ENCODE data around the gene SEZ6.

The SEZ6 gene

DNA sequence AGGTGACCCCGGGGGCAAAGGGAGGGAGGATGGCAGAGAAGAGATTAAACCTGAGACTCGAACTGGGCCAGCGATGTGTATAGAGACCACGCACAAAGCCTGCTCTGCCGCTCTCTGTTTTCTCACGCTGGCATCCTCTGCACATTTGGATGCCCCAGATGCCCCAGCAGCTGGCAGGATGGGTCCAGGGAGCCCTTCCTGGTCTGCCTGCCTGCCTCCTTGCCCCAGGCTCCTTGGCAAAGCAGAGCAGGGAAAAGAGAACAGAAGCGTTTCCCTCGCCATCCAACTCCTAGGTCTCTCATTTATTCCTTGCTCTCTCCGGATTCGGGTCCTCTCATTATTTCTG, 31.9 kb upstream of the SEZ6 start:
- no peak for DNase-seq (ENCODE audit: low spot score)

DNA sequence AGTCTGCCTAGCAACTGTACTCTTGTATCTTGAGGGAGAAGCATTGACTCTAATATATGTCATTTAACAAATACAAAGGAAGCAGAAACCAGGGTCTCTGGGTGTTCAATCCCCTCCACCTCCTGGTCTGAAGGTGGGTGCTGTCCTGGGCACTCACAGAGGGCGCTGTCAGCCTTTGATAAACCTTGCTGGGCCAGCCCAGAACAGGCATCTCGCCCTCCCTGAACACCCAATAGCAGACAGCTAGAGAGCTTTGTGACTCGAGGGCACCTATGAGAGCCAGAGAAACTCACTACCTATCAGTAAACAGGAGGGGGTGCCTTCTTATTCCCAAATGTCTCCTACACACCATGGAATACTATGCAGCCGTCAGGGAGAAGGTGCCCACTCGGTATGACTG, 30.8 kb upstream of the SEZ6 start:
- DNase-seq (ENCODE audit: low spot score): no peak

DNA sequence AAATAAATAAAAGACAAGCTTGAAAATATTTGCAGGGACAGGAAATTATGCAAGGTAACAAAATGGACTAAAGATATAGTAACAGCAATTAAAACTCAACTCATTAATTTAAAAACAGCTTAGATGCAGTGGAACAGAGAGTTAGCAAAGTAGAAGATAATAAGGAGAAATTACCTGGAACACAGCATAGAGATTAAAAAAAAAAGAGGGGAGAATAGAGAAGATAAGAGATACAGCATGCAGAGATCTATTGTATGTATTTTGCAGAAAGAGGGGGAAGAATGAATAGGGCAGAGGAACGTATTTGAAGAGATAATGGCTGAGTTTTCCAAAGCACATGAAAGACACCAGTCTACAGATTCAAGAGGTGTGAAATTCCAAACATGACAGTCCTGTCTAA, 28.7 kb upstream of the SEZ6 start:
- DNase-seq (ENCODE audit: low spot score): no peak

DNA sequence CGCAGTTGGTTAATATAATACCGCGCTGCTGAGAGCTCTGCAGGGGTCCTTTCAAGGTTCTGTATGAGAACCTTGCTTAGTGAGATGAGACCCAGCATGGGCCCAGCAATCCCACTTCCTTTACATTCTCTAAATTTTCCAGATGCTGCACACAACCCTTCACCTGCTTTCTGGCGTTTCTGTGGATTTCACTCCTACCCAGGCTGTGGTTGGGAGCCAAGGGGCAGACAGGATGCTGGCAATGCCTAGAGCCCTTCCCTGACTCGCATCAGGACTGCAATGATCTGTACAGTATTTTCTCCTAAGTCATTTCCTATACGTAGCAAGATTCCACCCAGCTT, 27.0 kb upstream of the SEZ6 start:
- no peak for DNase-seq (ENCODE audit: low spot score)

DNA sequence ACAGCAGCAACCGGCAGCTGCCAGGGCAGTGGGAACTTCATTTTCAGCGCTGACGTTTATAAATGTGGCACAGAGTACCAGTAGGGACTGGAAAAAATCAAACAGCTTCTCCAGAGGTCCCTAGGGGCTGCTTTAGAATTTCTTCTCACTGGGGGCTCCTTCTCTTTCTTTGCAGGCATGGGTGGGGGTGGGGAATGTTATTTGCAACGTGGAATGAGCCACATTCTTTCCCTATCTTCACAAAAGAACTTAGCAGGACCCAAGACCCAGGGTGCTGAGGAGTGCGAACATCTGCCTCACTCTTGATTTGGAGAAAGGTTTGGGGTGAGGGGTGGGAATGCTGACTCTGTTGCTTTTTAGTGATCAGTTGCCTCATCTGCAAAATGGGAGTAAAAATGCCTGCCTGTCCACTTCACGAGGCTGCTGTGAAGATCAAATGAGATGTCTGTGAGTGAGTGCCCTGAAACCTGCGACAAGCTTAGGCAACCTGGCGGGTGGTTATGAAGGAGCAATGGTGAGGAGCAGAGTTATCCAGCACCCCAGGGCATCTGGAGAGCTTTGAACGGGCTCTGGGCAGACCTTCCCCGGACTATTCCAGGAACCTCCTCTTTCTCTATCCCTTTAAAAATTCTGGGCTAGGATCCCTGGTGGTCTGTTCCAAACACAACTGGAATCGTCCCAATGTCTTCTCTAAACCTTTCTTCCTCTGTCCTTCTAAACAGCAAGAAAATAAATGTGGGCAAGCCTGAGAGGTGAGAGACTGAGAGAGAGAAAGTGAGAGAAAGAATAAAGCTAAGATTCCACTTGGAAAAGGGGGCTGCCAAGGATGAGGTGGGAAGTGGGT, 26.4 kb upstream of the SEZ6 start:
- DNase-seq (ENCODE audit: low spot score): no peak

DNA sequence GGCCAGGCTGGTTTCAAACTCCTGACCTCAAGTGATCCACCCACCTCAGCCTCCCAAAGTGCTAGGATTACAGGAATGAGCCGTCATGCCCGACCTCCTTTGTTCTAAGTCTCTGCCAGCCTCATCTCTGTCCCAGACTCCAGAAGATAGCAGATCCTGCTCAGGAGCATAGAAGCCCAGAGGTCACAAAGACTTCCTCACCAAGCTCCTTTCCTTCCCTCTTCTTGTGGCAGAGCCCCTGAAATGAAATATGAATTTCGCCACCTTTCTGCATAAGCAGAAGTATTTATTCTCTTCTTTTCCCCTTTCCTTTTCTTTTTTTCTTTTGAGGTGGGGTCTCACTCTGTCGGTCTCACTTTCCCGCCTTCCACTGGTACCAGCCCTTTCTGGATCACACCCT, 25.7 kb upstream of the SEZ6 start:
- DNase-seq (ENCODE audit: low spot score): no peak

DNA sequence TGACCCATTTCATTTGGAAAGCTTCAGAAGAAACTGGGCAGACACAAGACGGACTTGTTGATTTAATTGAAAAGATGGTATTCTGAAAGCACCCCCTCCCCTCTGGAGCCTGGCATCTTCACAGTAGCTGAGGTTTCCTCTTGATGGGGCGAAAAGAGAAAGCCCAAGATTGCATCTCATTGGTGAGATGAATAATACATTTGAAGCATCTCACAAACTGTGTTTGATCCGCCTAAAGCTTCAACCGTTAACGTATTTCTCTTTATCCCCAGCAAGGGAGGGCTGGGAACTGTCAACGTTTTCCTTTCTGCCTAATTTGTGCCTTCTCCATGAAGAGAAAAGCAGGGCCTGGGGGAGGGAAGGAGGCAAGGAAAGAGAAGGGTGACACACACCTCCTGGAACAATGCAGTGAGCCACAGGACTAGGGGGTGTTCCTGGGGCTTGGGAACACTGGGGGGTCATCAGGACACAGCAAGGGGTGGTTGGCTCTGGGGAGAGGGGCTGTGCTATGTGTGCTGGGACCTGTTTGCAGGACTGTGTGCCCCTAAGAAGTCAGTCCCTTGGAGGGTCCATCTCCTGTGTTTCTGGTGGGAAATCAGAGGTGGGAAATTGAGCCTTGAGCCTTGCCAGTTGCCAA, 18.6 kb upstream of the SEZ6 start:
- no peak for DNase-seq (ENCODE audit: low spot score)

DNA sequence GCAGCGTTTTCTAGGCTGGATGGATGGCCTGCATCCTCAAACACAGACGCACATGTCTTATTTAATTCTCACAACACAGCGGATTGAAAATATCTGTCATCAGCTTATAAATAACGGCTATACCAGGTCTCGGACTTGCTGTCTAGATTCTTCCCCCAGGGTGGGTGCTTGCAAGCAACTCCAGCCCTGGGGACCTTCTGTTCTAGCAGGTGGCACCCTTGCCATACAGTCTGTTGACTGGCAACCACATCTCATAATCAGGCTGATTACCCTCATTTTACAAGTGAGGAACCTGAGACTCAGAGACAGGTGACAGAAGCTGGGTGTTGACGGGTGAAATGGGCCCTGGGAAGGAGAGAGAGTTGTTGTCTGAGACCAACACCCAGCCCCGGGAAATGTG, 16.2 kb upstream of the SEZ6 start:
- no peak for DNase-seq (ENCODE audit: low spot score)

DNA sequence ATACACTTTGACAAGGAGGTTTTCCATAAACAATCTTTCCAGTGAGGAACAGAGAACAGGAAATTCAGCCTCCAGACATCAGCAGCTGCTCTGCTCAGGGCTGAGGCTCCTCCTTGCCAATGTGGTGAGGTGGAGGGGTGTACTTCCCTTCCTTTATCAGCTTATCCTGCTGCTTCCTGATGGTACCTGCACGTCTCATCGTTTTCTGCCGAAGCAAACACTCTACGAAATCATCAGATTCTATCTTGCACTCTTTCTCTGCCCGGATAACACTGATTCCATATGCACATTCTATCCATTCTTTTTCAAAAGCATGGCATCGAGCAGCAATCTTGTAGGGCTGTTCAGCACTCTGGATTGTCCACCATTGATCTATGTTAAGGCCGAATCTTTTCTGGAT, 15.4 kb upstream of the SEZ6 start:
- DNase-seq (ENCODE audit: low spot score): no peak

DNA sequence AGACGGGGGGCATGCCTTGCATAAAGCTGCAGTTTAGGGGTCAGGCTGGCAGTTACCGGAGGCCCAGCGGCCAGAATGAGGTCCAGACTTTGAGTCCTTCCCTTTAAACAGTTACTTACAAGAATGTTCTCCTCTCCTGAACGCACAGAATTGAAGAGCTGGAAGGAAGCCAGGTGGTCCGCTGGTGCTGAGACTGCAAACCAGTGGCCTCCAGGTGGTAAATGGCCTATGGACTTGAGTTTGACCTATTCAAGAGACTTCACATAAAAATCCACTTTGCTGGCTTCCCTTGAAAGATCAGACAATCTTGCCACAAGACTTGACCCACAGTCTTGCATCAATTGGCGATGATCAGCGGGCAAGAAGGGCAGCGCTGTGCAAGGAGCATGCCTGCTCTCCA, 14.7 kb upstream of the SEZ6 start:
- DNase-seq (ENCODE audit: low spot score): no peak

DNA sequence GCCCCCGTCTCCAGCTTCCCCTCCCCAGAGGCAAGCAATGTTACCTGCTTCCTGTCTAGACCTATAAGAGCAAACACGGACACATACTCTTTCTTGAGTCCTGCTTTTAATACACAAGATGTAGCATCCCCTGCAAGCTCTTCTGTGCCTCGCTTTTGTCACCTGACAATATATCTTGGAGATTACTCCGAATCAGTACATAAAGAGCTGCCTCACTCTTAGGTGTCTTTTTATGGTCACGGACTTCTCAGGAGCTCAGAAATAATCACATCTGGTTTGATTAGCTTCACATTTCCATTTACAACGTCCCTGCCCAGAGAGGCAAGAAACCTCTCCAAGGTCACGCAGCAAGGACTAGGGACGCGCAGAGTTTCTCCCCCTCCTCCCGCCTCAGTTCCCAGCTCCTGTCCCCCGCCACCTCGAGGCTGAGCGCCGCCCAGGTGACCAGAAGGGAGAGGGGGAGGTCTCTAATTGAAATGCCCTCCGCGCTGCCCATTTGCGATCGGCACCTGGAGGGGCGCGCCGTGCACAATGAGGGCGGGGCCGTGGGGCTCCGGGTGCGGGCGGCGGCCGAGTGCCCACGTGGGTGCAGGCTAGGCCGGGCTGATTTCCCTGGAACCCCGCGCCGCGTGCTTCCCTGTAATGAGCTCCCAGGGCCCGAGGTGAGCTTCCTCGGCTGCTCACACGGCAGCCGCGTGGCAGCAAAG, 13.8 kb upstream of the SEZ6 start:
- no peak for DNase-seq (ENCODE audit: low spot score)

DNA sequence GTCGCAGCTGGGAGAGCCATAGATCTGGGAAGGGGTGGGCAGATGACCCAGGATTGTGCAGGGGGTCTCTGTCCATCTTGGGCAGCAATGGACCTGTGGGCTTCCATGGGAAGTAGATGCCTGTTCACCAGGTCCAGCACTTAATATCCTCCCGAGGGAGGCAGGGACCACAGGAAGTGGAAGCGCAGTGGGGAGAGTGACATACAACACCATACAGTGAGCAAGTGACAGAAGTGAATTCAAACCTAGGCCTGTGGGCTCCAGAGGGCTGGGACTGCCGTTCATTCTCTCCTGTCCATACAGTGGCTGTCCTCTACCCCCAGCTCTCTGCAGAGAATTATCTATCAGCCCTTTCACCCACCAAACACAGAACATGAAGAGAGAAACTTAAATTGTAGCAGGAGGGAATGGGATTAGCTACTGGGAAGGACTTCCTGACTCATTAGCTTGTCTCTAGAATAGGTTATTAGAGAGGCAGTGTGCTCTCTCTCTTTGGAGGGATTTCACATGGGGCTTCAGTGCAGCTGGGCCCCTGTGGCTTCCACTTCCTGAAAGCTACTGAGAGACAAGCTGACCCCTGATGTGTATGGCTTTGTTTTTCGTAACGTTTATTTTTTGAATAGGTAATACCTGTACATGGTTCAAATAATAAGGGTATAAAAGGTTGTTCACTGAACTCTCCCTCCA, 13.1 kb upstream of the SEZ6 start:
- no peak for DNase-seq (ENCODE audit: low spot score)

DNA sequence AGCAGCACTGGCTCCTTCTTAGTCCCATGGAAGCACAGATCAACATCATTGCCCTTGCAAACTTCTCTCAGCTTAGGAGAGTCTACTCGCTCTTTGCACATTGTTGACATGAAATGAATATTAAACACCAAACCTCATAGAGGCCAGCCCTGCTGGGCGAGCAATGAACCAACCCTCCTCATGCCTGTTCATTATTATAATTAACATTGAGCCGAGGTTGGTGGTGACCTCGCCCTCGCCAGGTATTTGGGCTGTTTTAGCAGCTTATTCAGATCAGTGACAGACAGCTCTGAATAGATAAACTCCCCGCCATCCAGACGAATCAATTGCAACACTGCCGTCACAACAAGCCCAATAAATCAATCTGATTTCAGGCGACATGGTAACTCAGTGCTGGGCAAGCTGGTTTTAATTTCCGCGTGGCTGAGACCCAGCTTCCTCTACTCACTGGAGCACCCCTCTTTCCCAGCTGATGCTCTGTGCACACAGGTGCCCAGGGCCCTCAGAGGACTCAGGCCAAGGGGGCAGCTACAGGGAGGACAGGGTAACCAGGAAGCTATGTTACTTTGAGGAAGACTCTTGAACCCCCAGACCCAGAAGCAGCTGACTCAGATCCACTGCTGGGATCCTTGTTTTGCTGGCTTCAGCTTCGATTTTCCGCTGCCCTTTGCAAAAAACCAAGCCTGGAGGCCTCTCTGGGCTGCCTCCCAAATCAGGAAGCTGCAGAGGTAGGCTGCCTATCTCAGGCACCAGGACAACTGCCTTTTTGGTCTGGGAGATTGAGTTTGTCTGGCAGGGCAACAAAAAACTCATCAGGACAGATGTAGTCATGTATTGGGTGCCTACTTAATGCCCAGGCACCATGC, 10.7 kb upstream of the SEZ6 start:
- DNase-seq (ENCODE audit: low spot score): no peak

DNA sequence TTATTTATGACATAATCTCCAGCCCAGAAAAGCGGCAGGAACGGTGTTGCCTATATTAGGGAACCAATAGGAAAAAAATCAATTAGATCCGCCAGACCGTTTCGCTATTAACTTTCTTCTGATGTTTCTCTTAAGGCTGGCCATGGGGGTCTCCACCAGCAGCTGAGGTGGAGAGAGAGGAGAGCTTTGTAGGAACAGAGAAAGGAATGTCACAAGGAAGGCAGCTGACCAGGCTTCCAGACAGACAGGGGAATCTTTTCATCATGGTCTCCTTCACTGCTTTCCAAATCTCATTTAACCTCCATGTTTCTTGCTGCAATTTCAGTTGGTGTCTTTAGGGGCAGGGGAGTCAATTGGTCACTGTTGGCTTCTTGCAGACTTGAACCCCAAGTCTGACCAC, 8.9 kb upstream of the SEZ6 start:
- DNase-seq (ENCODE audit: low spot score): no peak

DNA sequence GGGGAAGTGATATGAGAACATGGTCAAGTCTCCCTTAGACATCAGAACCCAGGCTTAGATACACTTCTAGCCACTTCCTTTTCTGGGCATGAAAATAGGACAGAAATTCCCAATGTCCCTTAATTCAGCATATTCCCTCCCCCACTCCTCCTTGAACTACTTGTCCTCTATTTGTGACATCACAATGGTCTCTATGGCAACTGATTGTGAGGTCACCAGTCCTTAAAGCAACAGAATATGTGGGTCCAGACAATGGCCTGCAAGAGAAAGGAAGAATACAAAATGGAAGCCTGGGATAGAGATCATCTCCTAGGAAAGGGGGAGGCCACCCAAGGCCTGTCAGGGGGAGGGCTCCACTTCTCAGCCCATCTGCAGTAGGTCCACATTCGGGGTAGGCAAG, 6.7 kb upstream of the SEZ6 start:
- DNase-seq (ENCODE audit: low spot score): no peak

DNA sequence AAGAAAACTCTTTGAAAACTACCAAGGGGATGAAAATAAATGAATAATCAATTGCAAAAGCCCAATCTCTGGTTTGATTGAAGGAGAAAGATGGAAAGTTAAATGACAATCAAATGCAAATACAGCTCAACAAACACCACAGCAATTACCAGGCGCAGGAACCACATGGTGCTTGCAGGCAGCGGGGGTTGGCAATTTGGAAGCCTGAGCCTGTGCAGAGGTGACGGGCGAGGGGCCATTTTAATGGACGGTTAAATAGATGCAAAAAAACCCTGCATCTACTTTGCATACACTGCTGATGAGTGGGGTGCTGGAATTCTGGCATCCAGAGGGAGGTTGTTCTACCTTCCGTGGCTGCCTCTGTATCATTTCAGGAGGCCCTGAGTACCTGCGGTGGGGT, 4.8 kb upstream of the SEZ6 start:
- no peak for DNase-seq (ENCODE audit: low spot score)

DNA sequence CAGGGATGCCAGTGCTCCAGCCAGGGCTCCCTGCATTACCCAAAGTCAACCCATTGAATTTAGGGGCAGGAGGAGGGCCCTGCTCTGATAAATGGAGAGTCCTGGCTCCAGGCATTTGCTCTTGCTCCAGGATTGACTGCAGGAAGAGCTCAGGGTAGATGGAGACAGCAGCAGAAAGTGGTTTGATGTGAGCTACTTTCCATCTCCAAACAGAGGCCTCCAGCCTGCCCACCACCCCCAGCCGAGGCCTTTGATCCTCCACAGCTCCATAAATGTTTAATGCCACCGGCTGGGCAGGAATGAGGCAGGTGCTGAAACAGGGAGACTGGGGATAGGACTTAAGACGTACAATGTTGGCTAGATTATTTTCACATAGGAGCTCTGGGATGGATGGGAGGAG, 4.3 kb upstream of the SEZ6 start:
- no peak for DNase-seq (ENCODE audit: low spot score)

DNA sequence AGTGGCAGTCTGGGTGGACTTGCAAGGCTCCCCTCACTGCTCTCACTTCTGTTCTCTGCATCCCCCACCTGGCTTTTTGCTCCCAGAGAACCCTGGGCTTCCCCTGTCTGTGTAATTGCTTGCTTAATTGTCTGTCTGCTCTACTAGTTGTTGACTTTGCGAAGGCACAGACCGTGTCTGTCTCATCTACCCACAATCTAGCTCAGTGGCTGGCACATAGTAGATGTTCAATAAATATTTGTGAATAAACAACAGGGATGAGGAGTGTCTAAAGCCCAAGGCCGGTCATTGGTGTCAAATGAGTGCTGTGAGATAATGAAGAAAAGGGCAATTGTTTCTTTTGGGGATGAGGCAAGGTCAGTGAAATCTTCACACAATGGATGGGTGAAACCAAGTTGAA, 2.8 kb upstream of the SEZ6 start:
- DNase-seq (ENCODE audit: low spot score): no peak

DNA sequence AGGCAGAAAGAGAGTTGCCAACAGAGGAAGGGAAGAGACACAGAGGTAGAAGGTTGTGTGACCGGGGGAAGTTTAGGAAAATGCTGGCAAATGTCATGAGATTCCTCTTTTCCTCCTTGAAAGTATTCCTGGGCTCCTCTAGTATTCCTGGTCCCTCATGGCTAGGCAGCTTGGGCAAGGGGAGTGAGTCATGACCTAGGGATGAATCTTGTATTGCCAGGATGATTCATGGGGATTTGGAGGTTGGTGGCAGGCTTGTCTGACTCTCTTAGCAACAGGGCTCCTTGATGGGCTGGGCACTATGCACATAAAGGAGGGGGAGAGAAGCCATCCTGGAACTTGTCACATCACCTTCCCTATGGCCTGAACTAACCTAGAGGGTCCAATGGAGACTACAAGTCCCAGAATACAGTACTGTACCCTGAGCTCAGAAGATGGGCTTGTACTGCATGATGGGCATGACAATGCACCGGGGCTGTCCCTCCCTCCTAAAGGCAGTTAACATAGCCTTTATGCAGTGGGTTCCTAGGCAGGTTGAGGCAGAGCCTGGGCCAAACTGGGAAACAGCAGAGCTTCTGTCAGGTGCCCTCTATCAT, 2.1 kb upstream of the SEZ6 start:
- no peak for DNase-seq (ENCODE audit: low spot score)

DNA sequence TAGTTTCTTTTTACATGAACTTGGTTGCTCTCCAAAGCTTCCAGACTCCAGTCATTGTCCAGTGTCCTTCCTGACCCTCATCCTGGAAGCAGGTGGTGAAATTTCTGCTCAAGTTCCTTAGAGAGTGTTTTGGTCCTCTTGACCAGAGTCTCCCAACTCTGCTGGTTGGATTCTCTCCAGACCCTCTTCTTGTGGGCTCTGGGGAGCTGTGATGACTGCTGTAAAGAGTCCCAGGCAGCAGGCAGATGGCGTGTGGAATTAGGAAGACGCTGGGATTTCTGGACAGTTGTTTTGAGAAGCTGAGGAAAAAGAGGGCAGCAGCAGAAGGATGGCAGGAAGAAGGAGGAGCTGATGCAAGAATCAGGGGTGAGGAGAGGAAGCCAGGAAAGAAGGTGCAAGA, 1.6 kb upstream of the SEZ6 start:
- no peak for DNase-seq (ENCODE audit: low spot score)

DNA sequence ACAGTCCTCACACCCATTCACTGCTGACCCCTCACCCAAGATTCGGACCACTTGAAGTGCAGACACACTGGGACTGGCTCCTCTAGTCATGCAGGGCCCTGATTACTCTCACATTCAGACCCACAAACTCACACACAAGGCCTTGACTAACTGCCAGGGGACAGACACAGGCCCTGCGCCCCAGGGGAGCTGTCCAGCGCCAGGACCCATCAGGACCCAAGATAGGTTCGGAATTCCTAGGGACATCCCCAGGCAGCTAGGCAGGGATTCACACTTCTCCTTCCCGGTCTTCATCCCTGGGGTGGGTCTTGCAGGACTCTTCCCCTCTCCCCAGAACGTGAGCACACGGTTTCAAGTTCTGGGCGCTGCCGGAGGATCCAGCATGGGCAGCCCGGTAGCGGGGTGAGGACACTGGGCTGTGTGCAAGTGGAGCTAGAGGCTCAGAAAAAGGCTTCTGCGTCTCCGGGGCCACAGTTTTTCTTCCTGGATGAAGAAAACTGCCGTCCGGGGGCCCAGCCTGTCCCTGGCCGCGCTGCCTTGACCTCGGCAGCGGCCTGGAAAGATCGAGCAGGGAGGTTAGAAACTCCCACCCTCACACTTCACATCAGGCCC, 1.6 kb downstream of the SEZ6 start:
- DNase-seq (ENCODE audit: low spot score): no peak

Data from CD4-positive, alpha-beta T cell treated with Interleukin-15 for 4 hours (primary cell).